PC-9 (cell line): Measurements from ENCODE around the gene DIAPH2.

Source experiments
- CTCF ChIP-seq: fragments of 200-600 bp; sonication (generic); conservative IDR thresholded peaks from 2 replicates; pipeline ENCODE4 v1.6.1; 2017; ENCODE audit warnings: mixed run types, antibody characterized with exemption, mild to moderate bottlenecking, moderate library complexity
- EZH2 ChIP-seq: fragments of 200-600 bp; sonication (generic); IDR thresholded peaks from 2 replicates; pipeline ENCODE4 v1.8.0; 2017; ENCODE audit warnings: antibody characterized with exemption, low read depth

- no peak for TF ChIP-seq EZH2
- no peak for TF ChIP-seq CTCF
Observed at GRCh38 chrX:96978906-96979305, 294.3 kb downstream of the DIAPH2 start.
